ENCODE data around the gene TBCK.
"Not testable (repeated sequence)": the region's sequence is repeated elsewhere in the genome, so short reads cannot be mapped to it uniquely, and the experiment has no call there.

The TBCK gene

GRCh38 chr4:106284227-106284626 lies 31.8 kb downstream of the TBCK start:
- DNase-seq = no peak

GRCh38 chr4:106277140-106277675 lies 38.8 kb downstream of the TBCK start:
- no peak for DNase-seq

GRCh38 chr4:106273831-106274230 lies 42.2 kb downstream of the TBCK start:
- DNase-seq = no peak

GRCh38 chr4:106270736-106271135 lies 45.3 kb downstream of the TBCK start:
- no peak for DNase-seq

- DNase-seq = no peak
Measured at GRCh38 chr4:106269711-106270110, 46.3 kb downstream of the TBCK start.

- no peak for DNase-seq
Measured at GRCh38 chr4:106268786-106269185, 47.2 kb downstream of the TBCK start.

- DNase-seq = peak; percentile 68
Measured at GRCh38 chr4:106266201-106266600, 49.8 kb downstream of the TBCK start.

- peak; percentile 33 for DNase-seq
Measured at GRCh38 chr4:106264331-106264728, 51.7 kb downstream of the TBCK start.

- no peak for DNase-seq
Measured at GRCh38 chr4:106263594-106264330, 52.2 kb downstream of the TBCK start.

GRCh38 chr4:106261980-106262379 lies 54.0 kb downstream of the TBCK start:
- DNase-seq = no peak

- DNase-seq = no peak
Measured at GRCh38 chr4:106258145-106259045, 57.6 kb downstream of the TBCK start.

- no peak for DNase-seq
Measured at GRCh38 chr4:106256190-106256589, 59.8 kb downstream of the TBCK start.

- no peak for DNase-seq
Measured at GRCh38 chr4:106255195-106255594, 60.8 kb downstream of the TBCK start.

- DNase-seq = no peak
Measured at GRCh38 chr4:106253364-106254129, 62.5 kb downstream of the TBCK start.

- no peak for DNase-seq
Measured at GRCh38 chr4:106247600-106247999, 68.4 kb downstream of the TBCK start.

- DNase-seq = no peak
Measured at GRCh38 chr4:106246441-106246840, 69.6 kb downstream of the TBCK start.

- DNase-seq = no peak
Measured at GRCh38 chr4:106245176-106245575, 70.8 kb downstream of the TBCK start.

GRCh38 chr4:106240699-106241098 lies 75.3 kb downstream of the TBCK start:
- no peak for DNase-seq

GRCh38 chr4:106238820-106239420 lies 77.1 kb downstream of the TBCK start:
- DNase-seq = peak; percentile 57

GRCh38 chr4:106231931-106232330 lies 84.1 kb downstream of the TBCK start:
- DNase-seq = no peak

- DNase-seq = no peak
Measured at GRCh38 chr4:106222548-106222947, 93.5 kb downstream of the TBCK start.

GRCh38 chr4:106213291-106213690 lies 102.7 kb downstream of the TBCK start:
- DNase-seq = not testable (repeated sequence)

- no peak for DNase-seq
Measured at GRCh38 chr4:106210021-106210420, 106.0 kb downstream of the TBCK start.

Measured in hematopoietic multipotent progenitor cell treated with erythropoietin and hydrocortisone succinate and interleukin-3 and kit ligand, for 8 days (in vitro differentiated cells).